GM12865 (cell line): ENCODE results near the gene FZD8.

Source experiments
- DNase-seq: peaks from one replicate; pipeline ENCODE4 v3.0.0; 2010; ENCODE audit warnings: low read depth
- H3K4me3 ChIP-seq: 2 replicates; pipeline ENCODE4 v1.5.1; 2011; ENCODE audit warnings: mild to moderate bottlenecking, low read depth, low read length, control low read depth
- TF ChIP-seq, protein P1 (sequence below): IDR thresholded peaks from 2 replicates; pipeline ENCODE4 v1.5.1; 2011; ENCODE audit warnings: low read length, control low read depth, low read depth, inconsistent platforms; ENCODE audit not compliant: insufficient read depth; ENCODE audit errors: missing control alignments

The FZD8 gene

DNA sequence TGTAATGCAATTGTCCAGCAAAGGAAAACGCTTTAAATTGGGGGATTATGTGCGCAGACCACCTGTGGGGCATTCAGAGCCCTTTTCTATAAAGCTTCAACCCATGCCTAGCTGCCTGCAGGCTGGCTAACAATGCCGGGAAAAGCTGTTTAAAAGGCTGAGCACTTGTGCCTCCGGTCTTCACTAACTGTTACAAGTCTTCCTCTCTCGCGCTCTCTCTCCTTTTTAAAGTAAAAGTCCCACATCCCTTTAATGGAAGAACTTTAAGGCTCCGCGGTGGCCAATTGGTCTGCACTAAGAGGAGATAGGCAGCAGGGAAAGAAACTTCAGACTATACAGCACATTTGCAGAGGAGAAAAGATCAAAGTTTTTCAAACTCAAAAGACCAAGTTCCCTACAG lies 4.6 kb downstream of the FZD8 start:
- H3K4me3 ChIP-seq, result no peak overlapping the region
- TF ChIP-seq, protein P1, sequence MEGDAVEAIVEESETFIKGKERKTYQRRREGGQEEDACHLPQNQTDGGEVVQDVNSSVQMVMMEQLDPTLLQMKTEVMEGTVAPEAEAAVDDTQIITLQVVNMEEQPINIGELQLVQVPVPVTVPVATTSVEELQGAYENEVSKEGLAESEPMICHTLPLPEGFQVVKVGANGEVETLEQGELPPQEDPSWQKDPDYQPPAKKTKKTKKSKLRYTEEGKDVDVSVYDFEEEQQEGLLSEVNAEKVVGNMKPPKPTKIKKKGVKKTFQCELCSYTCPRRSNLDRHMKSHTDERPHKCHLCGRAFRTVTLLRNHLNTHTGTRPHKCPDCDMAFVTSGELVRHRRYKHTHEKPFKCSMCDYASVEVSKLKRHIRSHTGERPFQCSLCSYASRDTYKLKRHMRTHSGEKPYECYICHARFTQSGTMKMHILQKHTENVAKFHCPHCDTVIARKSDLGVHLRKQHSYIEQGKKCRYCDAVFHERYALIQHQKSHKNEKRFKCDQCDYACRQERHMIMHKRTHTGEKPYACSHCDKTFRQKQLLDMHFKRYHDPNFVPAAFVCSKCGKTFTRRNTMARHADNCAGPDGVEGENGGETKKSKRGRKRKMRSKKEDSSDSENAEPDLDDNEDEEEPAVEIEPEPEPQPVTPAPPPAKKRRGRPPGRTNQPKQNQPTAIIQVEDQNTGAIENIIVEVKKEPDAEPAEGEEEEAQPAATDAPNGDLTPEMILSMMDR, result no peak
- DNase-seq, result no peak

DNA sequence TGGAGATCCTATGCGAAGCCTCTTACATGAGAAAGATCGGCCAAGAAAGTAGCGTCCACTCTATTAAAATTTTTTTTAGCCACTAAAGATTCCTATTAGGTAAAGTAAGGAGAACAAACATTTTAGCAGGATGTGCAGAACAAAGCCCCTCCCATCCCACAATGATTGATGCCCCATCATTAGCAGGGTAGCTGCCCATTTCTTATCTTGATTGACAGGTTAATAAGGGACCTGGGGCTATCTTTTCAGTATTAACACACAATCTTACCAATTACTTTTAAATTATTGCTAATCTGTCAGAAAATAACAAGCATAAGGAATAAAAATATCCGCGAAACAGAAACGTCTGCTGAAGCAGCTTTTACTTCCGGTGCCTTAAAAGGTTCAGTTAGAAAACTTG lies 5.1 kb downstream of the FZD8 start:
- TF ChIP-seq, protein P1, result no peak
- no peak for DNase-seq
- no peak overlapping the region for H3K4me3 ChIP-seq

DNA sequence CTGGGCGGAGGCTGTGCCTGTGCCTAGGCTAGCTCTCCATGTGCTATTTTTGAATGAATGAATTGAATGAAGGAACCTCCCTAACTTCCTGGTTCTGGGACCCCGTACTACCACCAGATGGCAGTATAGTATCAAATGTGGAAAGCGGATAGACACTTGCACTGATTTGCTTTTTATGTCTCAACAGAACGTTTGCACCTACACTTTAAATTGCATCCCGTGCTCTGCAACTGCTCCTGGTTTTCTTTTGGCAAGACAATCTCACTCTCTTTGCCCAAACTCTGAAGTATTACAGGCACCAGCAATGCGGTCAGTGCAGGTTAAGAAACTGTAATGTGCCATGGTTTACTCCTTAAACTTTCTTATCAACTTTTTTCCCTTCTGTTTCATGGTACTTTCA lies 6.5 kb downstream of the FZD8 start:
- TF ChIP-seq, protein P1, result peak; percentile 81
- H3K4me3 ChIP-seq, result no peak overlapping the region
- peak; percentile 70 for DNase-seq

DNA sequence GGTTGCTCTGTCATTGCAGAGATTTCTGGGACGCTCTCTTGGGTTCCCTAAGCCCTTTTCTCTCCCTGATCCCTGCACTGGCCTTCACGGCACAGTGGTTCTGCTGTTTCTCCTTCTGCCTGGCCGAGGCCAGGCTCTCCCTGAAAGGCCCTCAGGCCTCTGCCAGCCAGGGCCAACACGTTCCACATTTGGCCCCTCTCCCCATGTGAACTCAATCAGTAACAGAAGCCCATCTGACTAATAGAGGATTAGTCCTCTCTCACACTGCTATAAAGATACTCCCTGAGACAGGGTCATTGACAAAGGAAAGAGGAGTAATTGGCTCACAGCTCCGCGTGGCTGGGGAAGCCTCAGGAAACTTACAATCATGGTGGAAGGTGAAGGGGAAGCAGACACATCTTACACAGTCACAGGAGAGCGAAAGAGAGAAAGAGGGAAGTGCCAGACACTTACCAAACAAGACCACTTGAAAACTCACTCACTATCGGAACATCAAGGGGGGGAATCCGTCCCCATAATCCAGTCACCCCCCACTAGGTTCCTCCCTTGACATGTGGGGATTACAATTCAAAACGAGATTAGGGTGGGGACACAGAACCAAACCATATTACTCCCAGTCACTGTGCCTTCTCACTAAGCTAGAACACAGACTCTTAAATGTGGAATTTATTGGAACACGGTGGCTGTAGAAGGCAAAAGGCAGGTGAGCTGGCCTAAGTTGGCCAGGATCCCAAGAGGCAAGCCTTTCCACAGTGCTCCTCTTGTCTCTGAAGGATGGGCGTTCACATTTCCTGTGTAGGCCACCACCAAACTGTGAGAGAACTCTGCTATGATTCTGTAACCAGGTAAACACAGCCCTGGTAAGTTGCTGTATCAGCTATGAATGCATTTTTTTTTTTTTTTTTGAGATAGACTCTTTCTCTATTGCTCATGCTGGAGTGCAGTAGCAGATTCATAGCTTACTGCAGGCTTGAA lies 8.8 kb downstream of the FZD8 start:
- no peak overlapping the region for H3K4me3 ChIP-seq
- DNase-seq, result no peak
- TF ChIP-seq, protein P1, result no peak

DNA sequence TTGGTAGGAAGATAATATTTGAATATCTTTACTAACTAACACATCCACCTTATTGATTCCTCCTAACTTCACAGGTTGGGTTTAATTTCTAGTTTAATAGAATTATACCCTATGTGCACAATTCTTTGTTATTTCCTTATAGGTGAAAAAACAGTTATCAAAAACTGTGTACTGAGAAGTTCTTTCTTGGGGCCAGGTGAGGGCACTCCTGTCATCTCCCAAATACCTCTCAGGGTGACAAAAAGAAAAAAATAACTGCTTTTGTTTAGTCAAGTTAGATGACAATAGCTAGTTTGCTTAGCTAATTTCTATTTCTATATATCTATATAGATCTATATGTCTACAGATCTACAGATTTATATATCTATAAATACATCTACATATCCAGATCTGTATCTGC lies 10.1 kb downstream of the FZD8 start:
- TF ChIP-seq, protein P1, result no peak
- DNase-seq, result no peak
- H3K4me3 ChIP-seq, result no peak overlapping the region

DNA sequence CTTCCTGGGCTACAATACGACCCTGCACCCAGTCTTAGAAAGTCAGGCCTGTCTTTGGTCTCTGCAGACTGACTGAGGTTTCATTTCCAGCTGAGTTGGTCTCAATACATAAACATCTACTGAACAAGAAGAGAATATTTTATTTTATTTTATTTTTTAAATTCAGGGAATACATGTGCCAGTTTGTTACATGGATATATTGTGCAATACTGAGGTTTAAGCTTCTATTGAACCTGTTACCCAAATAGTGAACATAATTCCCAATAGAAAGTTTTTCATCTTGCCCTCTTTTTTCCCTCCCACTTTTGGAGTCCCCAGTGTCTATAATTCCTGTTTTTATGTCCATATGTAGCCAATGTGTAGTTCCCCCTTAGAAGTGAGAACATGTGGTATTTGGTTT lies 10.7 kb downstream of the FZD8 start:
- TF ChIP-seq, protein P1, result no peak

More for the DNA sequence above, 10.7 kb downstream of the FZD8 start:
- DNase-seq, result no peak
- no peak overlapping the region for H3K4me3 ChIP-seq
